OCI-LY1 (cell line): Measurements from ENCODE around the gene DAZAP2.
"Not testable (repeated sequence)": the region's sequence is repeated elsewhere in the genome, so short reads cannot be mapped to it uniquely, and the experiment has no call there.

Experiments used
- H2AFZ ChIP-seq: fragments of 200-600 bp; sonication (generic), shearing (Covaris generic); 2 replicates; pipeline ENCODE4 v1.6.0; 2014; ENCODE audit warnings: antibody characterized with exemption, mild to moderate bottlenecking, low read length
- H3F3A ChIP-seq: fragments of 200-600 bp; sonication (generic), shearing (Covaris generic); 2 replicates; pipeline ENCODE4 v1.6.0; 2014; ENCODE audit warnings: mild to moderate bottlenecking, antibody characterized with exemption, low read length, moderate library complexity; ENCODE audit not compliant: insufficient read depth
- H3K27ac ChIP-seq: fragments of 200-600 bp; sonication (generic); 2 replicates; pipeline ENCODE4 v1.5.1; 2014; ENCODE audit warnings: low read length, mixed run types, mild to moderate bottlenecking, low read depth; ENCODE audit not compliant: poor library complexity, severe bottlenecking
- H3K27me3 ChIP-seq: fragments of 200-600 bp; sonication (generic); 2 replicates; pipeline ENCODE4 v1.6.0; 2014; ENCODE audit warnings: antibody characterized with exemption, mild to moderate bottlenecking, low read length, moderate library complexity; ENCODE audit not compliant: insufficient read depth
- H3K36me3 ChIP-seq: fragments of 200-600 bp; sonication (generic); 2 replicates; pipeline ENCODE4 v1.6.1; 2014; ENCODE audit warnings: mild to moderate bottlenecking, antibody characterized with exemption, low read length, moderate library complexity, mixed read lengths; ENCODE audit not compliant: insufficient read depth
- H3K4me1 ChIP-seq: fragments of 200-600 bp; sonication (generic); 2 replicates; pipeline ENCODE4 v1.5.1; 2014; ENCODE audit warnings: mild to moderate bottlenecking, low read length, moderate library complexity; ENCODE audit not compliant: insufficient read depth, severe bottlenecking
- H3K4me2 ChIP-seq: fragments of 200-600 bp; sonication (generic), shearing (Covaris generic); 2 replicates; pipeline ENCODE4 v1.6.1; 2014; ENCODE audit warnings: low read length
- H3K4me3 ChIP-seq: fragments of 200-600 bp; sonication (generic); 2 replicates; pipeline ENCODE4 v1.5.1; 2014; ENCODE audit warnings: low read length, low read depth, mild to moderate bottlenecking, mixed read lengths; ENCODE audit not compliant: poor library complexity, severe bottlenecking
- H3K79me2 ChIP-seq: fragments of 200-600 bp; shearing (Covaris generic); 2 replicates; pipeline ENCODE4 v1.6.1; 2016; ENCODE audit warnings: mixed run types, low read length, mixed read lengths; ENCODE audit not compliant: insufficient read depth
- H3K9ac ChIP-seq: fragments of 200-600 bp; sonication (generic), shearing (Covaris generic); 2 replicates; pipeline ENCODE4 v1.6.1; 2014; ENCODE audit warnings: mild to moderate bottlenecking, low read length, mixed read lengths
- H3K9me2 ChIP-seq: fragments of 200-600 bp; sonication (generic), shearing (Covaris generic); 2 replicates; pipeline ENCODE4 v1.6.1; 2014; ENCODE audit warnings: low read depth, mild to moderate bottlenecking, low read length, mixed read lengths
- H3K9me3 ChIP-seq: fragments of 200-600 bp; shearing (Covaris generic); 2 replicates; pipeline ENCODE4 v1.6.1; 2014; ENCODE audit warnings: low read length, mixed read lengths
- H4K20me1 ChIP-seq: fragments of 200-600 bp; sonication (generic), shearing (Covaris generic); 2 replicates; pipeline ENCODE4 v1.6.0; 2016; ENCODE audit warnings: mild to moderate bottlenecking, low read length; ENCODE audit not compliant: insufficient read depth
- CTCF ChIP-seq: fragments of 200-600 bp; sonication (generic), shearing (Covaris generic); IDR thresholded peaks from 2 replicates; pipeline ENCODE4 v1.5.1; 2017; ENCODE audit warnings: mild to moderate bottlenecking, antibody characterized with exemption, low read length, moderate library complexity, mixed read lengths
- EZH2 ChIP-seq: fragments of 200-600 bp; sonication (generic), shearing (Covaris generic); IDR thresholded peaks from 2 replicates; pipeline ENCODE4 v1.8.0; 2017; ENCODE audit warnings: borderline replicate concordance, mixed run types, mild to moderate bottlenecking, antibody characterized with exemption, low read length, moderate library complexity, mixed read lengths

DAZAP2 gene

DNA sequence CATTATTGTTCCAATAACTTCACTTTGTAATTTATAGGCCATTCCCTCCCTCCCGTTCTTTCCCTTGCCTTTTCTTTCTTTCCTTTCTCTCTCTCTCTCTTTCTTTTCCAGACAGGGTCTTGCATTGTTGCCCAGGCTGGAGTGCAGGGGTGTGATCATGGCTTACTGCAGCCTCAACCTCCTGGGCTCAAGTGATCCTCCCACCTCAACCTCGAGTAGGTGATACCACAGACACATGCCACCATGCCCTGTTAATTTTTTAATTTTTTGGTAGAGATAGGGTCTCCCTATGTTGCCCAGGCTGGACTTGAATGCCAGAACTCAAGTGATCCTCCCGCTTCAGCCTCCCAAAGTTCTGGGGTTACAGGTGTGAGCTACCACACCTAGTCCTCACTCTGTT lies 14.0 kb upstream of the DAZAP2 start:
- no peaks in the 10 kb centered on the region for H3K36me3 ChIP-seq
- H3F3A ChIP-seq, result no peaks in the 10 kb centered on the region; the same call in 1 of the 2 replicates
- TF ChIP-seq CTCF, result no peak
- no peaks in the 10 kb centered on the region for H3K9me2 ChIP-seq
- H3K79me2 ChIP-seq, result no peaks in the 10 kb centered on the region
- H2AFZ ChIP-seq, result no peak overlapping the region
- no peaks in the 10 kb centered on the region for H3K9me3 ChIP-seq
- H4K20me1 ChIP-seq, result no peaks in the 10 kb centered on the region
- no peak overlapping the region for H3K4me2 ChIP-seq
- H3K27me3 ChIP-seq, result no peaks in the 10 kb centered on the region
- H3K9ac ChIP-seq, result no peak overlapping the region
- no peaks in the 10 kb centered on the region for H3K4me1 ChIP-seq
- H3K4me3 ChIP-seq, result no peak overlapping the region
- no peak overlapping the region for H3K27ac ChIP-seq

DNA sequence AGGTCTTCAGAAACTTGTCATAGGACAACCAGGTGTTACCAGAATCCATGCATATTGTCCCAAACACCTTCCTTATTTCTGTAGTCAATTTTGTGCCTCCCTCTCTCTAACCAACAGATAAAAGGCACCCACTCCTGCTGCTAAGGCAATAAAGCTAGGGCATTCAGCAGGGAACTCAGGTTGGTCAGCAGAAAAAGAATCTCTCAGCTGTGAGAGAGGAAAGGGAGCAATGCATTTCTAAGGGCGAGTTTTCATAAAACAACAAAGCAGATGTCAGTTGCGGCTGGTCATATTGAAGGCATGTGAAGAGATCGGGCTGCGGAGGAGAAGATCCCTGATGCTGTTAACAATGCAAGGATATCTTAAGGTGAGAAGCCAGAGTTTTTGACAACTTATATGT lies 13.4 kb upstream of the DAZAP2 start:
- no peaks in the 10 kb centered on the region for H3K36me3 ChIP-seq
- H3K9me3 ChIP-seq, result no peaks in the 10 kb centered on the region
- no peaks in the 10 kb centered on the region for H3K79me2 ChIP-seq
- no peak overlapping the region for H2AFZ ChIP-seq
- H3K4me2 ChIP-seq, result no peak overlapping the region
- no peak overlapping the region for H3K9ac ChIP-seq
- H3K27me3 ChIP-seq, result no peaks in the 10 kb centered on the region
- no peaks in the 10 kb centered on the region for H3K9me2 ChIP-seq
- no peaks in the 10 kb centered on the region for H4K20me1 ChIP-seq
- TF ChIP-seq EZH2 (no peak), CTCF (no peak)
- H3F3A ChIP-seq, result no peaks in the 10 kb centered on the region; the same call in 1 of the 2 replicates
- H3K27ac ChIP-seq, result no peak overlapping the region
- H3K4me1 ChIP-seq, result no peaks in the 10 kb centered on the region
- no peak overlapping the region for H3K4me3 ChIP-seq

GRCh38 chr12:51225771-51226170 lies 12.9 kb upstream of the DAZAP2 start:
- Histone ChIP-seq H3K4me2 (no peak overlapping the region), H3K79me2 (no peaks in the 10 kb centered on the region), H2AFZ (no peak overlapping the region), H3K27me3 (no peaks in the 10 kb centered on the region), H3K4me1 (no peaks in the 10 kb centered on the region), H3K9me2 (no peaks in the 10 kb centered on the region), H3K9ac (no peak overlapping the region), H3K4me3 (no peak overlapping the region), H4K20me1 (no peaks in the 10 kb centered on the region), H3K36me3 (no peaks in the 10 kb centered on the region), H3K9me3 (no peaks in the 10 kb centered on the region), H3K27ac (no peak overlapping the region), H3F3A (no peaks in the 10 kb centered on the region; the same call in 1 of the 2 replicates)
- TF ChIP-seq EZH2, result no peak
- no peak for TF ChIP-seq CTCF

GRCh38 chr12:51227112-51227511 lies 11.5 kb upstream of the DAZAP2 start:
- H4K20me1 ChIP-seq, H3K9me2 ChIP-seq, H3K79me2 ChIP-seq, H3K4me3 ChIP-seq, H3K9me3 ChIP-seq, H3K27me3 ChIP-seq, H3K4me2 ChIP-seq, H3F3A ChIP-seq, H2AFZ ChIP-seq, H3K27ac ChIP-seq, H3K9ac ChIP-seq, H3K36me3 ChIP-seq, H3K4me1 ChIP-seq: not testable (repeated sequence)
